AG04450 (cell line): ENCODE measurements around the gene BTNL8. TPM values are rescaled to one million over a fixed set of nuclear protein-coding genes. Genes with fewer than 3 reads are reported as not detected.

Experiments
- CTCF ChIA-PET: fragments of 300-600, 350-600 bp; formaldehyde crosslinking; extraction: SDS; loops from one replicate; lab custom pipeline; 2022; ENCODE audit warnings: antibody characterized with exemption, inconsistent platforms; lab: Charles Lee
- POLR2A ChIA-PET: fragments of 350-600 bp; formaldehyde crosslinking; extraction: SDS; loops from one replicate; lab custom pipeline; 2021; ENCODE audit warnings: antibody characterized with exemption, inconsistent platforms; lab: Yijun Ruan, JAX
- DNase-seq: peaks from one replicate; pipeline ENCODE4 v3.0.0-alpha.2; 2011; ENCODE audit warnings: low read depth, low spot score
- H3K27ac ChIP-seq: one replicate; pipeline ENCODE4 v1.5.1; 2012; ENCODE audit warnings: low read depth, low read length, control low read depth
- H3K27me3 ChIP-seq: one replicate; pipeline ENCODE4 v1.6.0; 2012; ENCODE audit warnings: low read length; ENCODE audit not compliant: control insufficient read depth, insufficient read depth
- H3K4me3 ChIP-seq: 2 replicates; pipeline ENCODE4 v1.5.1; 2011; ENCODE audit warnings: mild to moderate bottlenecking, low read depth, low read length, control low read depth
- H3K9me3 ChIP-seq: 2 replicates; pipeline ENCODE4 v1.5.1; 2012; ENCODE audit warnings: low read length; ENCODE audit not compliant: control insufficient read depth, insufficient read depth
- polyA plus RNA-seq: library from polyadenylated mRNA; depleted of rRNA; stranded (reverse); fragments of >200 nt; gene quantifications from 2 replicates; pipeline ENCODE4 v1.2.3, GENCODE V29; 2011
- TF ChIP-seq, protein P1 (sequence below): IDR thresholded peaks from 2 replicates; pipeline ENCODE4 v1.5.1; 2011; ENCODE audit warnings: low read depth, low read length, control low read depth, inconsistent platforms

BTNL8 gene
- polyA plus RNA-seq, 1 experiment = not detected

DNA sequence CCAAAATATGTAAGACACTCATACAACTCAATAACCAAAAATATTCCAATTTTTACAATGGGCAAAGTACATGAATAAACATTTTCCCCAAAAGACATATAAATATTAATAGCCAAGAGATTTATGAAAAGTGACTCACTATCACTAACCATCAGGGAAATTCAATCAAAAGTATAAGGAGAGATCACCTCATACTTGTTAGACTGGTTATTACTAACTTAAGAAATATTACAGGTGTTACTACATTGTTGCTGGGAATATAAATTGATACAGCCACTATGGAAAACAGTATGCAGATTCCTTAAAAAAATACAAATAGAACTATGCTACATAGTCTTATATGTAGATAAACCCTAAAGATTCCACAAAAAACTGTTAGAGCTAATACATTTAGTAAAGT, 21.8 kb downstream of the BTNL8 start:
- no peak for DNase-seq
- Histone ChIP-seq H3K27ac (no peak overlapping the region), H3K4me3 (no peak overlapping the region), H3K27me3 (no peaks in the 10 kb centered on the region), H3K9me3 (peaks cover 7% of the 10 kb centered on the region)
- ChIA-PET CTCF (no interaction called here), POLR2A (no interaction called here)
- TF ChIP-seq, protein P1, sequence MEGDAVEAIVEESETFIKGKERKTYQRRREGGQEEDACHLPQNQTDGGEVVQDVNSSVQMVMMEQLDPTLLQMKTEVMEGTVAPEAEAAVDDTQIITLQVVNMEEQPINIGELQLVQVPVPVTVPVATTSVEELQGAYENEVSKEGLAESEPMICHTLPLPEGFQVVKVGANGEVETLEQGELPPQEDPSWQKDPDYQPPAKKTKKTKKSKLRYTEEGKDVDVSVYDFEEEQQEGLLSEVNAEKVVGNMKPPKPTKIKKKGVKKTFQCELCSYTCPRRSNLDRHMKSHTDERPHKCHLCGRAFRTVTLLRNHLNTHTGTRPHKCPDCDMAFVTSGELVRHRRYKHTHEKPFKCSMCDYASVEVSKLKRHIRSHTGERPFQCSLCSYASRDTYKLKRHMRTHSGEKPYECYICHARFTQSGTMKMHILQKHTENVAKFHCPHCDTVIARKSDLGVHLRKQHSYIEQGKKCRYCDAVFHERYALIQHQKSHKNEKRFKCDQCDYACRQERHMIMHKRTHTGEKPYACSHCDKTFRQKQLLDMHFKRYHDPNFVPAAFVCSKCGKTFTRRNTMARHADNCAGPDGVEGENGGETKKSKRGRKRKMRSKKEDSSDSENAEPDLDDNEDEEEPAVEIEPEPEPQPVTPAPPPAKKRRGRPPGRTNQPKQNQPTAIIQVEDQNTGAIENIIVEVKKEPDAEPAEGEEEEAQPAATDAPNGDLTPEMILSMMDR = no peak

DNA sequence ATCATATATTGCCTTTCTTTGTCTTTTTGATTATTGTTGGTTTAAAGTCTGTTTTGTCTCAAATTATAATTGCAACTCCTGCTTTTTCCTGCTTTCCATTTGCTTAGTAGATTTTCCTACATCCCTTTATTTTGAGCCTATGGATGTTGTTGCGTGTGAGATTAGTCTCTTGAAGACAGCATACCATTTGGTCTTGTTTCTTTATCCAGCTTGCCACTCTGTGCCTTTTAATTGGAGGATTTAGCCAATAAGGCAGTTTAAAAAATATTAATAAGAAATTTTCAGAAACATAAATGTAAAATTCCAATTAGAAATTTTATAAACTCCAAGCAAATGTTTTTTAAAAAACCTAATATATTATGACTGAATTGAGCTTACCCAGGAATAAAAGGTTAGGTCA, 24.0 kb downstream of the BTNL8 start:
- H3K27ac ChIP-seq = no peak overlapping the region
- peaks cover 7% of the 10 kb centered on the region for H3K9me3 ChIP-seq
- DNase-seq = no peak
- CTCF ChIA-PET = no interaction called here
- POLR2A ChIA-PET = no interaction called here
- H3K4me3 ChIP-seq = no peak overlapping the region
- TF ChIP-seq, protein P1 = no peak
- no peaks in the 10 kb centered on the region for H3K27me3 ChIP-seq

DNA sequence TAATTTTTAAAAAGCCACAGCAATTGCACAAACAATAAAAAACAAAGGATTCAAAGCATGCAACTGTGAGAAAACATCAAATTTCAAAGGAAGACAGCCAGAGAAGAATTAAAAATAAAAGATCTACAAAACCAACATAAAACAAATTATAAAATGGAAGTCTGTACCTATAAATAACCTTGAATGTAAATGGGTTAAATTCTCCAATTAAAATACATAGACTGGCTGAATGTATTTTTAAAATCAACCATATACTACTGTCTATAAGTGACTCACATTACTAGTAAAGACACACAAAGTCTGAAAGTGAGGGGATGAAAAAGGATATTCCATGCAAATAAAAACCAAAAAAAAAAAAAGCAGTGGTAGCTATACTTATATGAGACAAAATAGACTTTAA, 33.7 kb downstream of the BTNL8 start:
- H3K27me3 ChIP-seq = no peaks in the 10 kb centered on the region
- TF ChIP-seq, protein P1 = no peak
- DNase-seq = no peak
- ChIA-PET CTCF (no interaction called here), POLR2A (no interaction called here)
- H3K27ac ChIP-seq = no peak overlapping the region
- peaks cover 12% of the 10 kb centered on the region for H3K9me3 ChIP-seq
- no peak overlapping the region for H3K4me3 ChIP-seq

DNA sequence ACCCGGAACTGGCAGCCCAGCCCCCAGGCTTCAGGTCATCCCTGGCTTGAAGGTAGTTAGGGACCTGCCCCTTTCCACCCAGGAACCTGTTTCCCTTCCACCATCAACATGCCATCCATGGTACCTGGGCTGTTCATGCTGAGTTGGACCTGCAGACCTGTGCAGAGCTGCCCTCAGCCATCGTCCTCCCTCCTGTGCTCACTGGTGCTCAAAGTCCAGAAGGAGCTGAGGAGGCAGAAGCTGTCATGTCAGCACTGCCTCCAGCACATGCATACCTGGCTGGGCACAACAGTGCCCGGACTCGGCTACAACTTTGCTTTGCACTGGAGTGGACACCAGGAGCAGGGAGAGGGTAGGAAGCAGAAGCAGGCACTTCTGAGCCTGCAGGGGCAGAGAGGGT, 36.2 kb downstream of the BTNL8 start:
- no peak overlapping the region for H3K27ac ChIP-seq
- H3K4me3 ChIP-seq = no peak overlapping the region
- H3K27me3 ChIP-seq = no peaks in the 10 kb centered on the region
- DNase-seq = no peak
- ChIA-PET POLR2A (no interaction called here), CTCF (no interaction called here)
- TF ChIP-seq, protein P1 = no peak
- H3K9me3 ChIP-seq = peaks cover 12% of the 10 kb centered on the region

DNA sequence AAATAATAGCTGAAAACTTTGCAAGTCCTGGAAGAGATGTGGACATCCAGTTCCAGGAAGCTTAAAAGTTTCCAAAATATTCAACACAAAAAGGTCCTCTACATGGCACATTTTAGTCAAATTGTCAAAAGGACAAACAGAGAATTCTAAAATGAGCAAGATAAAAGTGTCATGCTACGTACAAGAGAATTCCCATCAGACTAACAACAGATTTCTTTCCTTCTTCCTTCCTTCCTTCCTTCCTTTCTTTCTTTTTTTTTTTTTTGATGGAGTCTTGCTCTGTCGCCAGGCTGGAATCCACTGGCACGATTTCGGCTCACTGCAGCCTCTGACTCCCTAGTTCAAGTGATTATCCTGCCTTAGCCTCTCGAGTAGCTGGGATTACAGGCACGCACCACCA, 39.3 kb downstream of the BTNL8 start:
- no peak for DNase-seq

More for the DNA sequence above, 39.3 kb downstream of the BTNL8 start:
- Histone ChIP-seq H3K27ac (no peak overlapping the region), H3K27me3 (no peaks in the 10 kb centered on the region), H3K4me3 (no peak overlapping the region), H3K9me3 (peaks cover 12% of the 10 kb centered on the region)
- CTCF ChIA-PET = no interaction called here
- POLR2A ChIA-PET = no interaction called here
- TF ChIP-seq, protein P1 = no peak
